Breast epithelium (tissue), 3 donors: ENCODE data around the gene SP110.

Experiments
- CTCF ChIP-seq, 3 donors: fragments of 450-650 bp; IDR thresholded peaks; one replicate each; pipeline ENCODE4 v1.5.1; 2016 to 2017; ENCODE audit warnings: antibody characterized with exemption in 3 of 3, mild to moderate bottlenecking in 3 of 3, moderate library complexity in 3 of 3
- POLR2A ChIP-seq: fragments of 450-650 bp; IDR thresholded peaks from one replicate; pipeline ENCODE4 v1.6.1; 2016; ENCODE audit warnings: antibody characterized with exemption, mild to moderate bottlenecking, moderate library complexity

- no peak for TF ChIP-seq CTCF (IDR thresholded peaks at IDR 0.05)
- TF ChIP-seq POLR2A, result no peak
Observed at GRCh38 chr2:230130668-230131364, 89.0 kb downstream of the SP110 start.
